ENCODE results near the gene ZSWIM6.

The ZSWIM6 gene

GRCh38 chr5:61496860-61497259, 164.8 kb downstream of the ZSWIM6 start:
- H3F3A ChIP-seq (ENCODE audit: insufficient read depth, low read length): no peaks in the 10 kb centered on the region

GRCh38 chr5:61498121-61498520, 166.1 kb downstream of the ZSWIM6 start:
- Histone ChIP-seq H3K27me3 (ENCODE audit: insufficient read depth, low read length) (no peaks in the 10 kb centered on the region), H3K9me2 (ENCODE audit: low read depth, low read length) (no peaks in the 10 kb centered on the region), H4K20me1 (ENCODE audit: insufficient read depth, low read length) (no peaks in the 10 kb centered on the region), H3K9ac (ENCODE audit: low read length) (no peak overlapping the region), H3K4me1 (ENCODE audit: insufficient read depth, low read length, severe bottlenecking) (no peaks in the 10 kb centered on the region), H3K4me2 (ENCODE audit: low read length) (no peak overlapping the region), H3F3A (ENCODE audit: insufficient read depth, low read length) (no peaks in the 10 kb centered on the region), H3K9me3 (ENCODE audit: low read length) (no peaks in the 10 kb centered on the region), H3K27ac (ENCODE audit: low read depth, low read length, poor library complexity, severe bottlenecking) (no peak overlapping the region), H3K79me2 (ENCODE audit: insufficient read depth, low read length) (no peaks in the 10 kb centered on the region), H3K36me3 (ENCODE audit: insufficient read depth, low read length) (no peaks in the 10 kb centered on the region), H2AFZ (ENCODE audit: low read length) (no peak overlapping the region), H3K4me3 (ENCODE audit: low read depth, low read length, poor library complexity, severe bottlenecking) (no peak overlapping the region)
- TF ChIP-seq EZH2 (IDR thresholded peaks at IDR 0.05; ENCODE audit: borderline replicate concordance, low read length) (no peak), CTCF (IDR thresholded peaks at IDR 0.05; ENCODE audit: low read length) (no peak)

More at GRCh38 chr5:61496860-61497259, 164.8 kb downstream of the ZSWIM6 start:
- H3K27ac ChIP-seq (ENCODE audit: low read depth, low read length, poor library complexity, severe bottlenecking): no peak overlapping the region
- H4K20me1 ChIP-seq (ENCODE audit: insufficient read depth, low read length): no peaks in the 10 kb centered on the region
- H3K4me1 ChIP-seq (ENCODE audit: insufficient read depth, low read length, severe bottlenecking): no peaks in the 10 kb centered on the region
- TF ChIP-seq CTCF (IDR thresholded peaks at IDR 0.05; ENCODE audit: low read length) (no peak), EZH2 (IDR thresholded peaks at IDR 0.05; ENCODE audit: borderline replicate concordance, low read length) (no peak)
- H3K4me3 ChIP-seq (ENCODE audit: low read depth, low read length, poor library complexity, severe bottlenecking): no peak overlapping the region
- no peaks in the 10 kb centered on the region for H3K9me3 ChIP-seq (ENCODE audit: low read length)
- H3K9me2 ChIP-seq (ENCODE audit: low read depth, low read length): no peaks in the 10 kb centered on the region
- no peaks in the 10 kb centered on the region for H3K27me3 ChIP-seq (ENCODE audit: insufficient read depth, low read length)
- H2AFZ ChIP-seq (ENCODE audit: low read length): no peak overlapping the region
- H3K36me3 ChIP-seq (ENCODE audit: insufficient read depth, low read length): no peaks in the 10 kb centered on the region
- H3K79me2 ChIP-seq (ENCODE audit: insufficient read depth, low read length): no peaks in the 10 kb centered on the region
- H3K4me2 ChIP-seq (ENCODE audit: low read length): no peak overlapping the region
- no peak overlapping the region for H3K9ac ChIP-seq (ENCODE audit: low read length)

- Histone ChIP-seq H3K9me3 (ENCODE audit: low read length) (no peaks in the 10 kb centered on the region), H2AFZ (ENCODE audit: low read length) (no peak overlapping the region), H3K4me2 (ENCODE audit: low read length) (no peak overlapping the region), H3K4me1 (ENCODE audit: insufficient read depth, low read length, severe bottlenecking) (no peaks in the 10 kb centered on the region), H3K79me2 (ENCODE audit: insufficient read depth, low read length) (no peaks in the 10 kb centered on the region), H3F3A (ENCODE audit: insufficient read depth, low read length) (no peaks in the 10 kb centered on the region), H3K36me3 (ENCODE audit: insufficient read depth, low read length) (no peaks in the 10 kb centered on the region), H3K4me3 (ENCODE audit: low read depth, low read length, poor library complexity, severe bottlenecking) (no peak overlapping the region), H3K9ac (ENCODE audit: low read length) (no peak overlapping the region), H3K9me2 (ENCODE audit: low read depth, low read length) (no peaks in the 10 kb centered on the region), H3K27me3 (ENCODE audit: insufficient read depth, low read length) (no peaks in the 10 kb centered on the region), H4K20me1 (ENCODE audit: insufficient read depth, low read length) (no peaks in the 10 kb centered on the region), H3K27ac (ENCODE audit: low read depth, low read length, poor library complexity, severe bottlenecking) (no peak overlapping the region)
- TF ChIP-seq CTCF (IDR thresholded peaks at IDR 0.05; ENCODE audit: low read length) (no peak), EZH2 (IDR thresholded peaks at IDR 0.05; ENCODE audit: borderline replicate concordance, low read length) (no peak)
Observed at GRCh38 chr5:61501971-61502370, 169.9 kb downstream of the ZSWIM6 start.
